Choroid plexus epithelial cell (primary cell): ENCODE data around the gene TSNAX.
A peak's percentile ranks its signal among the peaks of the same experiment; 100 is the strongest.
"Not testable (repeated sequence)": the region's sequence is repeated elsewhere in the genome, so short reads cannot be mapped to it uniquely, and the experiment has no call there.

ENCODE experiments used
- DNase-seq: peaks from one replicate; pipeline ENCODE4 v3.0.0-alpha.2; 2010; ENCODE audit warnings: low read depth
- H3K4me3 ChIP-seq: 2 replicates; pipeline ENCODE4 v1.5.1; 2011; ENCODE audit warnings: low read depth, mild to moderate bottlenecking, control low read depth, low read length, moderate library complexity
- TF ChIP-seq, protein P1 (sequence below): conservative IDR thresholded peaks from 2 replicates; pipeline ENCODE4 v1.5.1; 2011; ENCODE audit warnings: low read depth, mild to moderate bottlenecking, control low read depth, inconsistent platforms, low read length, moderate library complexity

Gene TSNAX

GRCh38 chr1:231592809-231593208 lies 64.3 kb downstream of the TSNAX start:
- no peak for DNase-seq
- TF ChIP-seq, protein P1, sequence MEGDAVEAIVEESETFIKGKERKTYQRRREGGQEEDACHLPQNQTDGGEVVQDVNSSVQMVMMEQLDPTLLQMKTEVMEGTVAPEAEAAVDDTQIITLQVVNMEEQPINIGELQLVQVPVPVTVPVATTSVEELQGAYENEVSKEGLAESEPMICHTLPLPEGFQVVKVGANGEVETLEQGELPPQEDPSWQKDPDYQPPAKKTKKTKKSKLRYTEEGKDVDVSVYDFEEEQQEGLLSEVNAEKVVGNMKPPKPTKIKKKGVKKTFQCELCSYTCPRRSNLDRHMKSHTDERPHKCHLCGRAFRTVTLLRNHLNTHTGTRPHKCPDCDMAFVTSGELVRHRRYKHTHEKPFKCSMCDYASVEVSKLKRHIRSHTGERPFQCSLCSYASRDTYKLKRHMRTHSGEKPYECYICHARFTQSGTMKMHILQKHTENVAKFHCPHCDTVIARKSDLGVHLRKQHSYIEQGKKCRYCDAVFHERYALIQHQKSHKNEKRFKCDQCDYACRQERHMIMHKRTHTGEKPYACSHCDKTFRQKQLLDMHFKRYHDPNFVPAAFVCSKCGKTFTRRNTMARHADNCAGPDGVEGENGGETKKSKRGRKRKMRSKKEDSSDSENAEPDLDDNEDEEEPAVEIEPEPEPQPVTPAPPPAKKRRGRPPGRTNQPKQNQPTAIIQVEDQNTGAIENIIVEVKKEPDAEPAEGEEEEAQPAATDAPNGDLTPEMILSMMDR: no peak
- no peak overlapping the region for H3K4me3 ChIP-seq

GRCh38 chr1:231593264-231593663 lies 64.8 kb downstream of the TSNAX start:
- H3K4me3 ChIP-seq, DNase-seq: not testable (repeated sequence)

DNA sequence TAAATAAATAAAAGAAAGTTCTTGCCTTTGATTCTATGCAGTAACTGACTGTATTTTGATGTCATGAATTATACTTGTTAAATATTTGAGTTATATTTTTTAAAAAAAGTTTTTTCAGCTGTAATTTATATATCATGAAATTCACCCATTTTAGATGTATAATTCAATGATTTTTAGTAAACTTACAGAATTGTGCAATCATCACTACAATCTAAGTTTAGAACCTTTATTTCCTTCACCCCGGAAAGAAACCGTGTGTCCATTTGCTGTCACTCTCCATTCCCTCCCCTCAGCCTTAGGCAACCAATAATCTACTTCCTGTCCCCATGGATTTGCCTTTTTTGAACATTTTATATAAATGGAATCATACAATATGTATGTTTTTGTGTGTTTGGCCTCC lies 65.7 kb downstream of the TSNAX start:
- TF ChIP-seq, protein P1: no peak
- DNase-seq: no peak
- H3K4me3 ChIP-seq: no peak overlapping the region

DNA sequence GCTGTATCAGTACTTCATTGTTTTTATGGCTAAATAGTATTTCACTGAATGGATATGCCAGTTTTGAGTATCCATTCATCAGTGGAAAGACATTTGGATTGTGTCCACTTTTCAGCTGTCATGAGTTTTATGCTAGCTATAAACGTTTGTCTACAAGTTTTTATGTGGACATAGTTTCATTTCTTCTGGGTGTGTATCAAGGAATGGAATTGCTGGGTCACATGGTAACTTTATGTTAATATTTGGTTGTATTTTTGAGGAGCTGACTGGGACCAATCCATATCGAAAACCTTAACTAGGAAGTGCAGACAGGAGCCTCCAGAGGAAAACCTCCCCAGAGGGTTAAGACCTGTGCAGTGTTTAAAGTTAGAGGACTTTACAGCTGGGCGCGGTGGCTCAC lies 66.3 kb downstream of the TSNAX start:
- TF ChIP-seq, protein P1: no peak

DNA sequence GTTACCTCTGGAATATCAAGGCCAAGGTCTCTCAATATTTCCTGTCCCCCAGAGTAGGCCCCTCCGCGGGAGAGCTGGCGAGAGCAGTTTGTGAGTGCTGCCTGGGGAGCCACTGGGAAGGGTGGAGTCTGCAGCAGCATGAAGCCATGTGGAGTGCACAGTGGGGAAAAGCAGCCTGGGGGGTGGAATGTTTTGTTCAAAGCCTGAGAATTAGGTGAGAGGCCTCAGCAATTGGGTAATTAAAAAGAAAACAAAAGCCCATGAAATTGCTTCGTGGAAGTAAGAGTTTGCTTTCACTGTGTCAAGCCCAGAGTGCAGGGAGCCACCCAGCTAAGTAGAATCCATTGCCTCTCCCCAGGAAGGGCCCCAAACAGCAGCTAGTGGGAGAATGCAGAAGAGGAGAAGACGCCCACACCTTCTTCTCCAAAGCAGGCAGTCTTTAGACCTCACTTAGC lies 67.9 kb downstream of the TSNAX start:
- TF ChIP-seq, protein P1: no peak

More for the DNA sequence above, 66.3 kb downstream of the TSNAX start:
- DNase-seq: no peak
- H3K4me3 ChIP-seq: no peak overlapping the region

DNA sequence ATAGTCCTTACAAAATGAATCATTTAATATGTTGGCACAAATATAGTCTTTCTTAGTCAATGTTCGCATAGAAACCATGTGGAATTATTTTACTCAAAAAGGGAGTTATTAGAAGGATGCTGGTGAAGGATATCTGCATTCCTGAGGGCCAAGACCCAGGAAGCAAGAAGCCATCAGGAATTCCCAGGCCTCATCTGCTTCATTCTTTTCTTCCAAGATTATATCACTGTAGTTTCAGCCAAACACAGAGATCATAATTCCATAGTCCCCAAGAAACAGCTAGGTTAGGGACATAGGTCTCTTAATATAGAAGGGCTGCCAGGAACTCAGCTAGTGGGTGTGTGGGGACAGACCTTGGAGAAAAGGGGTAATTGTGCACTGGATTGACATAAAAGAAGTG lies 69.5 kb downstream of the TSNAX start:
- no peak overlapping the region for H3K4me3 ChIP-seq
- no peak for DNase-seq
- TF ChIP-seq, protein P1: no peak

More for the DNA sequence above, 67.9 kb downstream of the TSNAX start:
- peak; percentile 93 for DNase-seq
- no peak overlapping the region for H3K4me3 ChIP-seq

GRCh38 chr1:231600458-231600976 lies 72.0 kb downstream of the TSNAX start:
- TF ChIP-seq, protein P1: no peak
- no peak overlapping the region for H3K4me3 ChIP-seq
- peak; percentile 66 for DNase-seq
